Gastroesophageal sphincter (tissue), 4 donors: ENCODE results near the gene CCDC93. TPM values are rescaled to one million over a fixed set of nuclear protein-coding genes. Genes with fewer than 3 reads are reported as not detected.

Experiments used
- ATAC-seq: fragments of 150-250 bp; one replicate; pipeline ENCODE4 v1.9.1; 2016; ENCODE audit warnings: mild to moderate bottlenecking, moderate library complexity
- H3K27ac ChIP-seq, 4 donors: fragments of 200-600 bp; sonication (generic) in 3 of 4; 1 replicate in 3 of 4; 2 replicates in 1 of 4; pipeline ENCODE4 v1.5.1; 2016 to 2019
- H3K27me3 ChIP-seq: fragments of 200-600 bp; sonication (generic); one replicate; pipeline ENCODE4 v1.5.1; 2019
- H3K36me3 ChIP-seq, 2 donors: fragments of 200-600 bp; sonication (generic); one replicate each; pipeline ENCODE4 v1.5.1; 2019; ENCODE audit warnings: control low read depth in 1 of 2
- H3K4me1 ChIP-seq, 3 donors: fragments of 200-600 bp; sonication (generic); 1 replicate in 2 of 3; 2 replicates in 1 of 3; pipeline ENCODE4 v1.5.1; 2016 to 2019; ENCODE audit warnings: control low read depth in 2 of 3
- H3K4me3 ChIP-seq, 2 donors: fragments of 200-600 bp; sonication (generic); one replicate each; pipeline ENCODE4 v1.5.1; 2019; ENCODE audit warnings: mild to moderate bottlenecking in 1 of 2, moderate library complexity in 1 of 2
- H3K9me3 ChIP-seq, 3 donors: fragments of 200-600 bp; sonication (generic); one replicate each; pipeline ENCODE4 v1.5.1; 2017 to 2019; ENCODE audit warnings: control low read depth in 2 of 3
- CTCF ChIP-seq, 4 experiments: fragments of 200-600 bp in 2 of 4; fragments of 450-650 bp in 2 of 4; sonication (generic) in 1 of 4; IDR thresholded peaks; one replicate each; pipeline ENCODE4 v1.5.1; 2017 to 2019; ENCODE audit warnings: antibody characterized with exemption in 4 of 4, mild to moderate bottlenecking in 2 of 4, moderate library complexity in 2 of 4
- EP300 ChIP-seq: sonication (generic); formaldehyde crosslinking; IDR thresholded peaks from one replicate; pipeline ENCODE4 v1.6.1; 2017; ENCODE audit warnings: antibody characterized with exemption, mild to moderate bottlenecking
- POLR2A ChIP-seq, 2 donors: fragments of 450-650 bp; IDR thresholded peaks; one replicate each; pipeline ENCODE4 v1.6.1; 2017; ENCODE audit warnings: antibody characterized with exemption in 2 of 2, mild to moderate bottlenecking in 2 of 2, moderate library complexity in 1 of 2
- POLR2AphosphoS5 ChIP-seq: sonication (generic); formaldehyde crosslinking; IDR thresholded peaks from one replicate; pipeline ENCODE4 v1.6.1; 2017; ENCODE audit warnings: antibody characterized with exemption
- WGBS, 2 donors: methylation state at CpG; one replicate each; pipeline ENCODE4 v1.1.5; 2018; ENCODE audit warnings: low coverage in 1 of 2; 5-methylcytosine and 5-hydroxymethylcytosine counted together
- small RNA-seq, 4 donors: library from RNA; depleted of rRNA; stranded (forward); fragments of <200 nt; gene quantifications; one replicate each; pipeline ENCODE3, GENCODE V24; 2016
- total RNA-seq, 4 donors: library from RNA; depleted of rRNA; stranded (reverse); fragments of >200 nt; gene quantifications; one replicate each; pipeline ENCODE4 v1.1.0, GENCODE V29; 2016

Gene CCDC93
- total RNA-seq, 4 donors from 2014 or later: 13.2 to 18.8 (median 16.1) TPM

DNA sequence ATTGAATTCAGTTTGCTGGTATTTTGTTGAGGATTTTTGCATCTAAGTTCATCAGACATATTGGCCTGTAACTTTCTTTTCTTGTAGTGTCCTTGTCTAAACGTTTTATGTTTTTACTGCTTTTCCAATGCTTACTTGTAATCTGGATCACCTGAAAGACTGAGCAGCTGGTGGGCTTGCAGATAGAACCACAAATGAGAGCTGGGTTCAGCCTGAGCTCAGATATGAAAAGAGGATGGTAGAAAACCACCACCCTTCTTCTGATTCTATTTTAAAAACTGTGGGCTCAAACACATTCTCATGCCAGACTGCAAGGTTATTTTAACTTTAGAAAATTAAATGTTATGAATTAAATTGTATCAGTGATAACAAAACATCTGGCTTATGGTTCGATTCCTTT lies 128.6 kb downstream of the CCDC93 start:
- ATAC-seq: no peak
- Histone ChIP-seq H3K27me3 (no peaks in the 10 kb centered on the region), H3K4me1 (no peaks in the 10 kb centered on the region), H3K9me3 (no peaks in the 10 kb centered on the region), H3K4me3 (no peak overlapping the region), H3K36me3 (no peaks in the 10 kb centered on the region), H3K27ac (no peak overlapping the region)
- TF ChIP-seq EP300 (no peak), CTCF (IDR thresholded peaks at IDR 0.05) (no peak), POLR2AphosphoS5 (no peak), POLR2A (IDR thresholded peaks at IDR 0.05) (no peak)
- 47 to 88% methylated on average over 1 to 2 of the region's 2 CpGs for WGBS, 2 donors

GRCh38 chr2:117879003-117879402 lies 134.9 kb downstream of the CCDC93 start:
- H3K4me3 ChIP-seq: no peak overlapping the region
- no peaks in the 10 kb centered on the region for H3K4me1 ChIP-seq
- peaks cover 12% of the 10 kb centered on the region for H3K27me3 ChIP-seq
- H3K36me3 ChIP-seq: no peaks in the 10 kb centered on the region
- H3K27ac ChIP-seq: no peak overlapping the region
- no peak for ATAC-seq
- no peak for TF ChIP-seq CTCF (IDR thresholded peaks at IDR 0.05)
- TF ChIP-seq EP300: no peak
- TF ChIP-seq POLR2A (IDR thresholded peaks at IDR 0.05): no peak
- TF ChIP-seq POLR2AphosphoS5: no peak
- H3K9me3 ChIP-seq: no peaks in the 10 kb centered on the region
- 89 to 100% methylated on average over 1 of the region's 2 CpGs for WGBS, 2 donors

- no peak for ATAC-seq
- peaks cover 12% of the 10 kb centered on the region for H3K27me3 ChIP-seq
- no peaks in the 10 kb centered on the region for H3K9me3 ChIP-seq
- TF ChIP-seq POLR2AphosphoS5: no peak
- no peak for TF ChIP-seq POLR2A (IDR thresholded peaks at IDR 0.05)
- TF ChIP-seq EP300: no peak
- TF ChIP-seq CTCF (IDR thresholded peaks at IDR 0.05): no peak
- no peaks in the 10 kb centered on the region for H3K36me3 ChIP-seq
- no peak overlapping the region for H3K27ac ChIP-seq
- no peaks in the 10 kb centered on the region for H3K4me1 ChIP-seq
- no peak overlapping the region for H3K4me3 ChIP-seq
- no CpG with 5 or more reads among the region's 1 CpG for WGBS, 2 donors
Measured at GRCh38 chr2:117875786-117876185, 138.1 kb downstream of the CCDC93 start.

Small RNA genes lying within 50 kb of the gene (small RNA-seq; reads per million reads assigned to genes)
- gene RN7SL111P: 0 reads per million in 4 donors

Other genes starting within 250 kb of the CCDC93 start
- gene DDX18, start 199.4 kb downstream of the CCDC93 start, total RNA-seq: 10 to 100 TPM; 37.3 to 64.1 (median 47.8) TPM
- gene INSIG2, start 74.4 kb upstream of the CCDC93 start, total RNA-seq: 10 to 100 TPM; 10.6 to 18.5 (median 15.5) TPM